HG03135 (cell line): ENCODE results near the gene PTPRH.
"Not testable (repeated sequence)": the region's sequence is repeated elsewhere in the genome, so short reads cannot be mapped to it uniquely, and the experiment has no call there.

ENCODE experiments used
- ATAC-seq: cut with Tn5 transposase; IDR thresholded peaks from one replicate; pipeline ENCODE4 v1.9.1; 2021; ENCODE audit warnings: mild to moderate bottlenecking, moderate library complexity; ENCODE audit not compliant: unreplicated experiment

PTPRH gene

GRCh38 chr19:55186080-55186479 lies 23.2 kb downstream of the PTPRH start:
- no peak for ATAC-seq

GRCh38 chr19:55181740-55182139 lies 27.6 kb downstream of the PTPRH start:
- ATAC-seq, result no peak

- peak; percentile 14 for ATAC-seq
Observed at GRCh38 chr19:55179606-55180484, 29.5 kb downstream of the PTPRH start, which contains the start of gene SYT5. Gene SYT5 (minus strand): TSS chr19:55180289. CDS start chr19:55179041, 1,248 bp downstream.

- ATAC-seq, result peak; percentile 79
Observed at GRCh38 chr19:55178781-55179599, 30.3 kb downstream of the PTPRH start.

- no peak for ATAC-seq
Observed at GRCh38 chr19:55176076-55176475, 33.2 kb downstream of the PTPRH start.

- no peak for ATAC-seq
Observed at GRCh38 chr19:55175117-55175867, 34.0 kb downstream of the PTPRH start.

GRCh38 chr19:55174425-55175116 lies 34.7 kb downstream of the PTPRH start:
- no peak for ATAC-seq

- no peak for ATAC-seq
Observed at GRCh38 chr19:55173714-55174409, 35.4 kb downstream of the PTPRH start.

GRCh38 chr19:55173186-55173713 lies 36.1 kb downstream of the PTPRH start:
- no peak for ATAC-seq

- ATAC-seq, result no peak
Observed at GRCh38 chr19:55172741-55173140, 36.6 kb downstream of the PTPRH start.

- not testable (repeated sequence) for ATAC-seq
Observed at GRCh38 chr19:55172318-55172717, 37.0 kb downstream of the PTPRH start.

GRCh38 chr19:55171440-55171839 lies 37.9 kb downstream of the PTPRH start:
- no peak for ATAC-seq

GRCh38 chr19:55169136-55169535 lies 40.2 kb downstream of the PTPRH start:
- no peak for ATAC-seq

- ATAC-seq, result peak; percentile 74
Observed at GRCh38 chr19:55166530-55167268, 42.6 kb downstream of the PTPRH start, which contains the start of gene DNAAF3. Gene DNAAF3 (minus strand): TSS chr19:55166613. CDS start chr19:55166413, 200 bp downstream.

GRCh38 chr19:55165952-55166529 lies 43.3 kb downstream of the PTPRH start:
- peak; percentile 13 for ATAC-seq

GRCh38 chr19:55161571-55162322 lies 47.6 kb downstream of the PTPRH start:
- ATAC-seq, result no peak

- ATAC-seq, result no peak
Observed at GRCh38 chr19:55160986-55161365, 48.3 kb downstream of the PTPRH start.
